Activated T-helper 1 cell treated with anti-CD3 and anti-CD28 coated beads, Interleukin-12 subunit alpha, Interleukin-12 subunit beta, Interleukin-2, Interleukin-4 antibody, amounts not matched to agents 30 ng/mL and 10 ng/mL and 1 ng/mL, durations not matched to agents 14 hours and 24 hours and 36 hours (primary cell): ENCODE measurements around the gene GLCE. TPM values are rescaled to one million over a fixed set of nuclear protein-coding genes. Genes with fewer than 3 reads are reported as not detected.
"Not testable (repeated sequence)": the region's sequence is repeated elsewhere in the genome, so short reads cannot be mapped to it uniquely, and the experiment has no call there.

Source experiments
- DNase-seq: peaks from one replicate; pipeline ENCODE4 v3.0.0; 2021; ENCODE audit warnings: low spot score
- H3K27ac Mint-ChIP-seq: one replicate; pipeline ENCODE4 v1.8.0; 2021; ENCODE audit warnings: mild to moderate bottlenecking, mixed read lengths
- H3K27me3 Mint-ChIP-seq: one replicate; pipeline ENCODE4 v1.8.0; 2022; ENCODE audit warnings: mild to moderate bottlenecking, moderate library complexity, mixed read lengths; ENCODE audit not compliant: insufficient read depth
- H3K36me3 Mint-ChIP-seq: one replicate; pipeline ENCODE4 v1.8.0; 2021; ENCODE audit warnings: low read depth, mixed read lengths
- H3K4me1 Mint-ChIP-seq: one replicate; pipeline ENCODE4 v1.8.0; 2021; ENCODE audit warnings: low read depth, mixed read lengths
- H3K4me3 Mint-ChIP-seq: one replicate; pipeline ENCODE4 v1.8.0; 2021; ENCODE audit warnings: mild to moderate bottlenecking, moderate library complexity, mixed read lengths
- H3K9me3 Mint-ChIP-seq: one replicate; pipeline ENCODE4 v1.8.0; 2021; ENCODE audit warnings: mixed read lengths
- intact Hi-C: fragments of 100-400 bp; cut with micrococcal nuclease; formaldehyde crosslinking; loops from one replicate; pipeline ENCODE4 v1.15.1; 2024
- total RNA-seq: library from RNA; stranded (reverse); gene quantifications from 2 replicates; pipeline ENCODE4 v1.2.3, GENCODE V29; 2022

GLCE gene
- total RNA-seq, 1 donor from 2014 or later = 2.9 TPM

DNA sequence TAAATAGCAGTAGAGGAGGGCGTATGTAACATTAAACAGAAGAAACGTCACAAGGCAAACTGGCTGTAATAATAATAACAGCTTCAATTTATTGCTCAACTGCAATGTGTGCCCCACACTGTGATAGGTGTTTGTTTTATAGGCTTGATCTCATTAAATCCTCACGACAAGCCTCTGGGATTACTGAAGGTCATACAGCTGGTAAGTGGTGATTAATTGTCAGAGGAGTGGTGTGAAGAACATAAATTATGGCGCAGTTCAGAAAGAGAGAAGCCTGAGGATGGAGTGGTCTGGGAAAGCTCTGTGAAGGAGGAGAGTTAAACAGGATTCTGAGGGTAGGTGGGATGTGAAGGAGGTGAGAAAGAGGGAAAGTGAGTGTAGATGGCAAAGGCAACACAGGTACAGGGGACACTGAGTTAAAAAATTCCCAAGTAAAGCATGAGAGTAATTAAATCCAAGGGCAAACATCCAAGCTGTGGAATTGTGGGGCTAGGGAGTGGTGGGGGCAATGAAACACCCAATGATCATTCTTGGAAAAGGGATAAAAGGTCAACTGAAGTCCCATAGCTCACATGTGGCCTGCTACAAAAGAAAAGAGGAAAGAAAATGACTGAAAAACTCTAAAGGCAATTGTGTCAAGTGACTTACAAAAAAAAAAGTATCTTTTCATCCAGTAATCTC is 16.5 kb upstream of the GLCE start:
- Mint-ChIP-seq H3K36me3 (no peaks in the 10 kb centered on the region), H3K27me3 (peaks cover 22% of the 10 kb centered on the region), H3K9me3 (no peaks in the 10 kb centered on the region), H3K27ac (no peak overlapping the region), H3K4me1 (no peaks in the 10 kb centered on the region), H3K4me3 (no peak overlapping the region)
- no peak for DNase-seq
- intact Hi-C loops = no loop called here

DNA sequence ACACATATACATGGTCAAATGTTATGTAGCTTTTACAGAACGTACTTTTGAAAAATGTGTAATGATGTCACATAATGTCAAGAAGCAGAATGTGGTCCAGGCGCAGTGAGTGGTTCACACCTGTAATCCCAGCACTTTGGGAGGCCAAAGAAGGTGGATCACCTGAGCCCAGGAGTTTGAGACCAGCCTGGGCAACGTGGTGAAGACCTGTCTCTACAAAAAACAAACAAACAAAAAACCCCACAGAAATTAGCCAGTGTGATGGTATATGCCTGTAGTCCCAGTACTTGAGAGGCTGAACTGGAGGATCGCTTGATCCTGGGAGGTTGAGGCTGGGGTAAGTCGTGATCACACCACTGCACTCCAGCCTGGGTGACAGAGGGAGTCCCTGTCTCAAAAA is 15.9 kb upstream of the GLCE start:
- intact Hi-C loops = no loop called here
- peaks cover 27% of the 10 kb centered on the region for H3K27me3 Mint-ChIP-seq
- H3K9me3 Mint-ChIP-seq = no peaks in the 10 kb centered on the region
- no peak overlapping the region for H3K4me3 Mint-ChIP-seq
- no peak overlapping the region for H3K27ac Mint-ChIP-seq
- H3K4me1 Mint-ChIP-seq = no peaks in the 10 kb centered on the region
- no peaks in the 10 kb centered on the region for H3K36me3 Mint-ChIP-seq
- DNase-seq = no peak

DNA sequence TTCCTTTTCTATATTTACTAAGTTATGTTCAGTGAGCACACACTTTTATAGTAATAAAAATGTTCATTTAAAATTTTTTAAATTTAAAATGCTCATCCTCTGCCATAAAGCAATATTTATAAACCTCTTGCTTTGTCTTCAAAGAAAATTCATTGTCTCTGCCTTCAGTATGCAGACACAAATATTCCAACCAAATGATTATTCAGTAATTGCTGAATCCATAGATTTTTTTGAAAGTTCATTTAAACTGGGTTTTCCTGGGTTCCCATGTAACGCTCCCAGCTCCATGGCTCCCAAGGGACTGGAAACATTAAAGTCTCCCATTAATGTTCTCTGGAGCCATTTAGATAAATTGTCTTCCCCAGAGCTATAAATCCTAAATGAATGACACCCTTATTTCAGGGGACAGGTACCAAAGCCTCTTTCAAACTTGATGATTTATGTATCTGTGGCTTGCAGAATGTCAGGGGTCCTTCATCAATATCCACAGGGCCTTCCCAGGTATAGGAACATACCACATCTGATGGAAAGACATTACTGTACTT is 15.2 kb upstream of the GLCE start:
- H3K4me3 Mint-ChIP-seq = no peak overlapping the region
- no peaks in the 10 kb centered on the region for H3K9me3 Mint-ChIP-seq
- intact Hi-C loops = no loop called here
- H3K27ac Mint-ChIP-seq = no peak overlapping the region
- H3K27me3 Mint-ChIP-seq = peaks cover 31% of the 10 kb centered on the region
- no peak for DNase-seq
- no peaks in the 10 kb centered on the region for H3K4me1 Mint-ChIP-seq
- no peaks in the 10 kb centered on the region for H3K36me3 Mint-ChIP-seq

DNA sequence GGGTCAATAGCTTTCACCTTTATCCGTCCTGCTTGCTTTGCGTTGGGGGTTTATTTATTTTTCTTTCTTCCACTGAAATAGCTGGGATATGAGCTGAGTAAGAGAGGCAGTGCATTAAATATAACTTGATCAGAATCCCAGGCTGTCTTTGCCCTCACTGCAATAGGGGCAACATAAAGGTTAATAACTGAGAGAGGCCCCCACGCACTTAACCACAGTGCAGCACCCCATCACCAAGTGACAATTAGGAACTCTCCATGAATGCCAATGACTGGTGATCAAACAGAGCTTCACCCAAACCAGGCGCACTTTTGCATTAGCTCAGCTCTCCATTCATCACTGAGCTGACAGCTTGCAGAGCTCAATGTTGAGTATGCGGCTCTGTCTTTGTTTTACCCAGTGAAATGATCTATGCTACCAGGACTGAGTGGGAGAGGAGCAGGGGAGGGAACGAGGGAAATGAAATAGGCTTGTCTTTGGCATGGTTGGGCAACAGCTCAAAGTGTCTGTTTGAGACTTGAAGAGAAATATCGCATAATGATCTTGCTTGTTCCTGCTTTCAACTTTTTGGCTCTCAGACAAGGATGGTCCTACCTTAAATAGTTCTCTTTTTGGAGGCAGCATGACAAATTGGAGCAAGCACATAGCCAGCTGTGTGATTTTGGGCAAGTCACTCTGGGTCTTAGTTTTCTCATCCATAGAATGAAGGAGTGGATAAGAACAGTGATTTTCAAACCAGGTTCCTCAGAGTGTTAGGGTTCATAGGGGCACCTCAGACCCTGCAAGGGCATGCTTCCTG is 14.5 kb upstream of the GLCE start:
- H3K4me1 Mint-ChIP-seq = no peaks in the 10 kb centered on the region
- no peak for DNase-seq
- H3K27me3 Mint-ChIP-seq = peaks cover 35% of the 10 kb centered on the region
- intact Hi-C loops = no loop called here
- no peak overlapping the region for H3K27ac Mint-ChIP-seq
- H3K9me3 Mint-ChIP-seq = no peaks in the 10 kb centered on the region
- no peaks in the 10 kb centered on the region for H3K36me3 Mint-ChIP-seq
- H3K4me3 Mint-ChIP-seq = no peak overlapping the region

DNA sequence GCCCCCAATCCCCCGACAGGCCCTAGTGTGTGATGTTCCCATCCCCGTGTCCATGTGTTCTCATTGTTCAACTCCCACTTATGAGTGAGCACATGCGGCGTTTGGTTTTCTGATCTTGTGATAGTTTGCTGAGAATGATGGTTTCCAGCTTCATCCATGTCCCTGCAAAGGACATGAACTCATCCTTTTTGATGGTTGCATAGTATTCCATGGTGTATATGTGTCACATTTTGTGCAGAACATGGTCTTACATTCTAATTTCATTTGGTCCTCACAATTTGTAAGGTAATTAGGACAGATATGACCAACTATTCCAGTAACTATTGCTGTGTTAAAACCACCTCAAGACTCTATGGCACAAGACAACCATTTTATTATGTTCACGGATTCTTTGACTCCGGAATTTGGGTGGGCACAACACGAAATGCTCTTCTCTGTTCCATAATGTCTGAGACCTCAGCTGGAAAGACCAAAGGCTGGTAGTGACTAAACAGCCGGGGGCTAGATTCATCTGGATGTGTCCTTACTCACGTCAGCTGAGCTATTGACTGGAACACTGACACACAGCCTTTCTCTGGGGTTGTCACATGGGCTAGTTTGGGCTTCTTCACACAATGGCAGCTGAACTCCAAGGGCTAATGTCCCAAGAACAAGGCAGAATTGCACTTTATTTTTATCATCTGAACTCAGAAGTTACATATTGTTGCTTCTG is 13.6 kb upstream of the GLCE start:
- Mint-ChIP-seq H3K36me3 (no peaks in the 10 kb centered on the region), H3K27me3 (peaks cover 32% of the 10 kb centered on the region), H3K4me1 (no peaks in the 10 kb centered on the region), H3K4me3 (no peak overlapping the region), H3K9me3 (no peaks in the 10 kb centered on the region), H3K27ac (no peak overlapping the region)
- DNase-seq = no peak
- intact Hi-C loops = no loop called here

DNA sequence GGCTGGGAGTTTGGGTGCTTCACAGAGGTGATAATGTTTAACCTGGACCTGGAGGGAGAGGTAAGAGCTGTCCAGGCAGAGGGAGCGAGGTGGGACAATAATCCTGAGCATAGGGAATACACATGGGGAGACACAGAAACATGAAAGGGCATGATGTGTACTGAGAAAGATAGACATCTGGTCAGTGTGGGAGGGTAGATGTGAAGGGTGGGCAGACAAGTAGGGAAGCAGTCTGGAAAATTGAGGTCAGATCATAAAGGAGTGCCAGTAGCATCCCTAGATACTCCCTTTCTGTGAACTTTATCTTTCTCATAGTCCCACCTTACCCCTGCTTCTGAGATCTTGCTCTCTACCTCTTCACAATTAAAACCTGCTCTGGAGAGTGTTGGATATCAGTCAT is 12.0 kb upstream of the GLCE start:
- intact Hi-C loops = no loop called here
- Mint-ChIP-seq H3K36me3 (no peaks in the 10 kb centered on the region), H3K4me1 (no peaks in the 10 kb centered on the region), H3K9me3 (no peaks in the 10 kb centered on the region), H3K27ac (no peak overlapping the region), H3K4me3 (no peak overlapping the region), H3K27me3 (peaks cover 40% of the 10 kb centered on the region)
- DNase-seq = no peak

DNA sequence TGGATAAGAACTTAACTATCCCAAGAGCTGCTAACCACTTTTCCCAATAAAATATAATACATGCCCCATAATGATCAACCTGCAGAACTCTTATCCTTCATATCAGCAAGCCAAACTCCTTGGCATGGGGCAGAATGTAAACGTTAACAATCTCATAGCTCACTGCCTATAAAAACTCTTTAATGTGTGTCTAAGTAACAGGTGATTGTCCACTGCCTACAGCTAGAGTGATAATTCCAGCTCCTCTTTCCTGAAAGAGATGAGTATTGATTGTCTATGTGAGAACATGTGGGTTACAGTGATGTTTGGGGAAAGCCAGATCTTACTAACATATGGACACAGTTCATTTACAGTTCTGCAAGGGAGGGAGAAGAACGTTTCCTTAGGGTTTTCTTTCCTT is 11.3 kb upstream of the GLCE start:
- intact Hi-C loops = no loop called here
- H3K36me3 Mint-ChIP-seq = peaks cover 2% of the 10 kb centered on the region
- no peaks in the 10 kb centered on the region for H3K9me3 Mint-ChIP-seq
- H3K4me1 Mint-ChIP-seq = no peaks in the 10 kb centered on the region
- no peak overlapping the region for H3K27ac Mint-ChIP-seq
- DNase-seq = no peak
- H3K4me3 Mint-ChIP-seq = no peak overlapping the region
- H3K27me3 Mint-ChIP-seq = peaks cover 40% of the 10 kb centered on the region

DNA sequence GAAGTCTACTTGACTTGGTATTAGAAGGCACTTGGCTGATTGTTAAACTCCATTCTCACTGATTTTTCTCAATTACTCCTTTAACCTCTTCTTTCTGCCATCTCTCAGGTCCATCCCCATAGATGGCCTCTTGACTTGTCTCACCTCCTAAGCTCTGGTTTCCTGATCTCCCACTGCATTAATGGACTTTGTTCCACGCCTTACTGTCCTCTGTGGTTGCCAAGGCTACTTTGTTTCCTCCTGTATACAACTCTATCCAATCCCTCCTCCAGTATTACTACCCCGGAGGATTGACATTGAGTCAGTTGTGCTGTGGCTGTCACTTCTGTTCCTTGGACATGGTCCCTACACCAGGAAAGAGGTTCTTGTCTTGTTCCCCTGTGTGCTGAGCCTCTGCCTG is 10.6 kb upstream of the GLCE start:
- no peak for DNase-seq
- intact Hi-C loops = no loop called here
- H3K4me3 Mint-ChIP-seq = no peak overlapping the region
- H3K4me1 Mint-ChIP-seq = no peaks in the 10 kb centered on the region
- peaks cover 47% of the 10 kb centered on the region for H3K27me3 Mint-ChIP-seq
- peaks cover 2% of the 10 kb centered on the region for H3K36me3 Mint-ChIP-seq
- no peaks in the 10 kb centered on the region for H3K9me3 Mint-ChIP-seq
- H3K27ac Mint-ChIP-seq = no peak overlapping the region

DNA sequence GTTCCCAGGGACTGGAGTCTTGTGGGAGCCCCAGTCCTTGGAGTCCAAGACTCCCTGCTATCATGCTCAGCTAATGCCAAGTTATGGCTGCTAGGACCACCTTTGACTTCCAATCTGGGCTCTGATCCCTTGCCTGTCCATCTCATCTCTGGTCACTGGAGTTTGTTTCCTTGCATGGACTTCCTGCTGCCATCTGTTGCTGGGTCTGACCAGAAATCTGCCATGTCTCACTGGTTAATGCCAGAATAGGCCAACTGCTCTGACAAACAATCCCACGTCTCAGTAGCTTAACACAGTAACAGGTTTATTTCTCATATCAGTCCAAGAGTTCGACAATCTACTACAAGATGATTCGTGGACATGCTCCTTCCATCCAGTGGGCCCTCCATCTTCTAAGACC is 10.1 kb upstream of the GLCE start:
- intact Hi-C loops = no loop called here
- Mint-ChIP-seq H3K27me3 (peaks cover 44% of the 10 kb centered on the region), H3K4me3 (no peak overlapping the region), H3K4me1 (no peaks in the 10 kb centered on the region), H3K9me3 (no peaks in the 10 kb centered on the region), H3K36me3 (peaks cover 2% of the 10 kb centered on the region), H3K27ac (no peak overlapping the region)
- DNase-seq = no peak

DNA sequence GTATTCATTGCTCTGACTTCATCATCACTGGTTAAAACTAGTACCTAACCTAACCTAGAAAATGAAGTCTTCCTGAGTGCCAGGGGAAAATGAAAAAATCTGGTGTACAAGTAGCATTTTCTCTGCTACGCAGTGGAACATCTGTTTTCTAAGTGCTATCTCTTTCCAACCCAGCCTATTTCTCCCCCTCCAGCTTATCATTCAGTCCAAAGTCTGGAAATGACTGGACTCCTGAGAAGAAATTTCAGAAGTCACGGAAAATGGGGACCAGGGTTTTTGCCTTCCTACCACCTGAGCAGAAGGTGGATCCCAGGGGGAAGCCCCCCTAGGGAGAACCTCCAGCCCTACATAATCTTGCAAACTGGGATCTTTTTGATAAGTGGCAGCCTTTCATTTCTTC is 9.6 kb upstream of the GLCE start:
- Mint-ChIP-seq H3K36me3 (peaks cover 2% of the 10 kb centered on the region), H3K4me3 (no peak overlapping the region), H3K4me1 (no peaks in the 10 kb centered on the region), H3K27ac (no peak overlapping the region), H3K27me3 (peaks cover 41% of the 10 kb centered on the region), H3K9me3 (no peaks in the 10 kb centered on the region)
- intact Hi-C loops = no loop called here
- DNase-seq = no peak

DNA sequence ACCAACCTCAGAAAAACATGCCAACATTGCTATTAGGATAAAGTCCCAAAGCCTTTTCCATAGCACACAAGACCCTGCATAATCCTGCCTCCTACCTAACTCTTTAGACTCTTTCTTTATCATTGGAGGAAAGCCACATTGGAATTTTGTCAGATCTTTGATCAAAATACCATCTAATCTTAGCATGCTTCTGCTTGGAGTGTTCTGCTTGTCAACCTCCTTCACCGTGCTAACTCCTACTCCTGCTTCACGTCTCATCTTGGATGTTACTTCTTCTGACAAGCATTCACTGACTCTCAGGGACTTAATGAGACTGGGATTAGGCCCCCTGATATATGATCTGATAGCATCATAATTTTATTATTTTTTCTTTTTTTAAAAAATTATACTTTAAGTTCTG is 7.4 kb upstream of the GLCE start:
- intact Hi-C loops = no loop called here
- Mint-ChIP-seq H3K36me3 (peaks cover 2% of the 10 kb centered on the region), H3K27me3 (peaks cover 46% of the 10 kb centered on the region)

DNA sequence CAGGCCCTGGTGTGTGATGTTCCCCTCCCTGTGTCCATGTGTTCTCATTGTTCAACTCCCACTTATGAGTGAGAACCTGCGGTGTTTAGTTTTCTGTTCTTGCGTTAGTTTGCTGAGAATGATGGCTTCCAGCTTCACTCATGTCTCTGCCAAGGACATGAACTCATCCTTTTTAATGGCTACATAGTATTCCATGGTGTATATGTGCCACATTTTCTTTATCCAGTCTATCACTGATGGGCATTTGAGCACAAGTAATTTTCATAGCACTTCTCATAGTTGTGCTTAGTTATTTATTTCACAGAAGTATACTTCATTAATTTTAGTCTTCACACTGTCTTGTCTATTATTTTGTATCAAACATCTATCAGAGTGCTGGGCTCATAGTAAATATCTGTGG is 6.8 kb upstream of the GLCE start:
- H3K9me3 Mint-ChIP-seq, H3K4me3 Mint-ChIP-seq, intact Hi-C loops, H3K36me3 Mint-ChIP-seq, H3K4me1 Mint-ChIP-seq, H3K27ac Mint-ChIP-seq, DNase-seq: not testable (repeated sequence)
- peaks cover 41% of the 10 kb centered on the region for H3K27me3 Mint-ChIP-seq

More for the DNA sequence above, 7.4 kb upstream of the GLCE start:
- H3K27ac Mint-ChIP-seq = no peak overlapping the region
- no peaks in the 10 kb centered on the region for H3K4me1 Mint-ChIP-seq
- DNase-seq = no peak
- H3K9me3 Mint-ChIP-seq = no peaks in the 10 kb centered on the region
- H3K4me3 Mint-ChIP-seq = no peak overlapping the region

DNA sequence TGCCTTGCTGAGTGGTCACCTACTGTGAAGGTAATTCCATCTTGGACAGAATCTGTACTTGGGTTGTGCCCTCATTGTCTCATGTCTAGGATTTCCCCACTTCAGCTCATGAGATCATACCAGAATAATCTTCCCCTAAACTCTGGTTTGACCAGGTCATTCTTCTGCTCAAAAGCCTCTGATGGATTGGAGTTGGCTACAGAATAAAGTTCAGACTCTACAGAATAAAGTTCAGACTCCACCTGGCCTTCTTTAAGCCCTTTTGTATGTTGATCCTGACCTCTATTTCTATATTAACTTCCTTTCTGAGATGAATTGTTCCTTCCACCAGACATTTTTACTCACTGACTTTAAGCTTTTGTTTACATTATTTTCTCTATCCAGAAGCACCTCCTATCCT is 6.4 kb upstream of the GLCE start:
- H3K4me3 Mint-ChIP-seq = no peak overlapping the region
- peaks cover 2% of the 10 kb centered on the region for H3K36me3 Mint-ChIP-seq
- no peaks in the 10 kb centered on the region for H3K4me1 Mint-ChIP-seq
- intact Hi-C loops = no loop called here
- no peaks in the 10 kb centered on the region for H3K9me3 Mint-ChIP-seq
- H3K27ac Mint-ChIP-seq = no peak overlapping the region
- peaks cover 39% of the 10 kb centered on the region for H3K27me3 Mint-ChIP-seq
- no peak for DNase-seq
